ENCODE data around the gene VEGFC.

GRCh38 chr4:176675810-176676209 is 116.9 kb downstream of the VEGFC start:
- no peak for TF ChIP-seq CTCF (IDR thresholded peaks at IDR 0.05)
- no peak for TF ChIP-seq POLR2A (IDR thresholded peaks at IDR 0.05)
